ENCODE measurements around the gene CLASP1.
A peak's percentile ranks its signal among the peaks of the same experiment; 100 is the strongest.

Gene CLASP1

GRCh38 chr2:121390082-121390692, 259.1 kb downstream of the CLASP1 start:
- ChIA-PET CTCF (interaction anchor here (1.3 to 1.8 kb wide), 2 partner anchors 10 to 14 kb away, joined by 3 to 4 read pairs; no protein-coding TSS in a partner anchor), POLR2A (no interaction called here)

GRCh38 chr2:121388371-121388770, 260.9 kb downstream of the CLASP1 start:
- H3K36me3 ChIP-seq (ENCODE audit: control insufficient read depth in 4 of 4, insufficient read depth in 4 of 4, low read length in 3 of 4): peaks cover 18 to 35% (median 25%) of the 10 kb centered on the region in 4 experiments
- H3K4me3 ChIP-seq (ENCODE audit: control insufficient read depth in 1 of 7, extremely low read depth in 1 of 7, insufficient read depth in 4 of 7, low read depth in 2 of 7, low read length in 6 of 7): no peak overlapping the region
- H3K4me1 ChIP-seq (ENCODE audit: control extremely low read depth in 1 of 4, control insufficient read depth in 4 of 4, insufficient read depth in 4 of 4, low read length in 3 of 4): no peaks in the 10 kb centered on the region
- ChIA-PET CTCF (no interaction called here), POLR2A (no interaction called here)
- no peak overlapping the region for H3K27ac ChIP-seq (ENCODE audit: insufficient read depth in 1 of 2, low read depth in 1 of 2, low read length in 2 of 2, poor library complexity in 1 of 2, severe bottlenecking in 2 of 2)
- no peaks in the 10 kb centered on the region for H3K27me3 ChIP-seq (replicated peaks in 2 of 5; ENCODE audit: control insufficient read depth in 4 of 5, insufficient read depth in 5 of 5, low read length in 4 of 5)
- DNase-seq: no peak
- H3K9me3 ChIP-seq (ENCODE audit: control extremely low read depth in 1 of 5, control insufficient read depth in 4 of 5, insufficient read depth in 2 of 5, low read depth in 1 of 5, low read length in 4 of 5): no peaks in the 10 kb centered on the region
- WGBS (ENCODE audit: insufficient coverage): 100% methylated on average over 2 of the region's 5 CpGs

More at GRCh38 chr2:121390082-121390692, 259.1 kb downstream of the CLASP1 start:
- DNase-seq: no peak
- no peaks in the 10 kb centered on the region for H3K9me3 ChIP-seq (ENCODE audit: control extremely low read depth in 1 of 5, control insufficient read depth in 4 of 5, insufficient read depth in 2 of 5, low read depth in 1 of 5, low read length in 4 of 5)
- no peaks in the 10 kb centered on the region for H3K27me3 ChIP-seq (replicated peaks in 2 of 5; ENCODE audit: control insufficient read depth in 4 of 5, insufficient read depth in 5 of 5, low read length in 4 of 5)
- H3K36me3 ChIP-seq (ENCODE audit: control insufficient read depth in 4 of 4, insufficient read depth in 4 of 4, low read length in 3 of 4): peaks cover 18 to 41% (median 28%) of the 10 kb centered on the region in 4 experiments
- no peaks in the 10 kb centered on the region for H3K4me1 ChIP-seq (ENCODE audit: control extremely low read depth in 1 of 4, control insufficient read depth in 4 of 4, insufficient read depth in 4 of 4, low read length in 3 of 4)
- H3K27ac ChIP-seq (ENCODE audit: insufficient read depth in 1 of 2, low read depth in 1 of 2, low read length in 2 of 2, poor library complexity in 1 of 2, severe bottlenecking in 2 of 2): no peak overlapping the region
- H3K4me3 ChIP-seq (ENCODE audit: control insufficient read depth in 1 of 7, extremely low read depth in 1 of 7, insufficient read depth in 4 of 7, low read depth in 2 of 7, low read length in 6 of 7): no peak overlapping the region
- WGBS (ENCODE audit: insufficient coverage): 95% methylated on average over 3 of the region's 5 CpGs

- Histone ChIP-seq H3K36me3 (ENCODE audit: control insufficient read depth in 4 of 4, insufficient read depth in 4 of 4, low read length in 3 of 4) (peaks cover 20 to 41% (median 28%) of the 10 kb centered on the region in 4 experiments), H3K4me1 (ENCODE audit: control extremely low read depth in 1 of 4, control insufficient read depth in 4 of 4, insufficient read depth in 4 of 4, low read length in 3 of 4) (no peaks in the 10 kb centered on the region), H3K9me3 (ENCODE audit: control extremely low read depth in 1 of 5, control insufficient read depth in 4 of 5, insufficient read depth in 2 of 5, low read depth in 1 of 5, low read length in 4 of 5) (no peaks in the 10 kb centered on the region), H3K4me3 (ENCODE audit: control insufficient read depth in 1 of 7, extremely low read depth in 1 of 7, insufficient read depth in 4 of 7, low read depth in 2 of 7, low read length in 6 of 7) (no peak overlapping the region), H3K27ac (ENCODE audit: insufficient read depth in 1 of 2, low read depth in 1 of 2, low read length in 2 of 2, poor library complexity in 1 of 2, severe bottlenecking in 2 of 2) (no peak overlapping the region), H3K27me3 (replicated peaks in 2 of 5; ENCODE audit: control insufficient read depth in 4 of 5, insufficient read depth in 5 of 5, low read length in 4 of 5) (no peaks in the 10 kb centered on the region)
- POLR2A ChIA-PET: no interaction called here
- 100% methylated on average over 2 of the region's 5 CpGs for WGBS (ENCODE audit: insufficient coverage)
- CTCF ChIA-PET: no interaction called here
- no peak for DNase-seq
Observed at GRCh38 chr2:121387591-121388325, 261.5 kb downstream of the CLASP1 start.

GRCh38 chr2:121386707-121387106, 262.6 kb downstream of the CLASP1 start:
- Histone ChIP-seq H3K27ac (ENCODE audit: insufficient read depth in 1 of 2, low read depth in 1 of 2, low read length in 2 of 2, poor library complexity in 1 of 2, severe bottlenecking in 2 of 2) (no peak overlapping the region), H3K36me3 (ENCODE audit: control insufficient read depth in 4 of 4, insufficient read depth in 4 of 4, low read length in 3 of 4) (peaks cover 27 to 51% (median 36%) of the 10 kb centered on the region in 4 experiments), H3K4me1 (ENCODE audit: control extremely low read depth in 1 of 4, control insufficient read depth in 4 of 4, insufficient read depth in 4 of 4, low read length in 3 of 4) (no peaks in the 10 kb centered on the region), H3K9me3 (ENCODE audit: control extremely low read depth in 1 of 5, control insufficient read depth in 4 of 5, insufficient read depth in 2 of 5, low read depth in 1 of 5, low read length in 4 of 5) (no peaks in the 10 kb centered on the region), H3K4me3 (ENCODE audit: control insufficient read depth in 1 of 7, extremely low read depth in 1 of 7, insufficient read depth in 4 of 7, low read depth in 2 of 7, low read length in 6 of 7) (no peak overlapping the region), H3K27me3 (replicated peaks in 2 of 5; ENCODE audit: control insufficient read depth in 4 of 5, insufficient read depth in 5 of 5, low read length in 4 of 5) (no peaks in the 10 kb centered on the region)
- ChIA-PET CTCF (interaction anchor here (1.2 to 1.3 kb wide), 2 partner anchors 11 to 31 kb away, joined by 3 to 5 read pairs; no protein-coding TSS in a partner anchor), POLR2A (no interaction called here)
- 100% methylated on average over 1 of the region's 2 CpGs for WGBS (ENCODE audit: insufficient coverage)
- DNase-seq: no peak

- Histone ChIP-seq H3K27ac (ENCODE audit: insufficient read depth in 1 of 2, low read depth in 1 of 2, low read length in 2 of 2, poor library complexity in 1 of 2, severe bottlenecking in 2 of 2) (no peak overlapping the region), H3K9me3 (ENCODE audit: control extremely low read depth in 1 of 5, control insufficient read depth in 4 of 5, insufficient read depth in 2 of 5, low read depth in 1 of 5, low read length in 4 of 5) (no peaks in the 10 kb centered on the region), H3K36me3 (ENCODE audit: control insufficient read depth in 4 of 4, insufficient read depth in 4 of 4, low read length in 3 of 4) (peaks cover 27 to 56% (median 41%) of the 10 kb centered on the region in 4 experiments), H3K4me3 (ENCODE audit: control insufficient read depth in 1 of 7, extremely low read depth in 1 of 7, insufficient read depth in 4 of 7, low read depth in 2 of 7, low read length in 6 of 7) (no peak overlapping the region), H3K4me1 (ENCODE audit: control extremely low read depth in 1 of 4, control insufficient read depth in 4 of 4, insufficient read depth in 4 of 4, low read length in 3 of 4) (no peaks in the 10 kb centered on the region), H3K27me3 (replicated peaks in 2 of 5; ENCODE audit: control insufficient read depth in 4 of 5, insufficient read depth in 5 of 5, low read length in 4 of 5) (no peaks in the 10 kb centered on the region)
- POLR2A ChIA-PET: no interaction called here
- CTCF ChIA-PET: interaction anchor here (1.2 to 1.3 kb wide), 2 partner anchors 11 to 30 kb away, joined by 3 to 5 read pairs; no protein-coding TSS in a partner anchor
- no peak for DNase-seq
Observed at GRCh38 chr2:121386102-121386501, 263.2 kb downstream of the CLASP1 start.

- H3K4me1 ChIP-seq (ENCODE audit: control extremely low read depth in 1 of 4, control insufficient read depth in 4 of 4, insufficient read depth in 4 of 4, low read length in 3 of 4): no peaks in the 10 kb centered on the region
- ChIA-PET CTCF (no interaction called here), POLR2A (no interaction called here)
- no peaks in the 10 kb centered on the region for H3K27me3 ChIP-seq (replicated peaks in 2 of 5; ENCODE audit: control insufficient read depth in 4 of 5, insufficient read depth in 5 of 5, low read length in 4 of 5)
- 100% methylated on average over 4 of the region's 4 CpGs for WGBS (ENCODE audit: insufficient coverage)
- H3K36me3 ChIP-seq (ENCODE audit: control insufficient read depth in 4 of 4, insufficient read depth in 4 of 4, low read length in 3 of 4): peaks cover 26 to 65% (median 48%) of the 10 kb centered on the region in 4 experiments
- no peak overlapping the region for H3K4me3 ChIP-seq (ENCODE audit: control insufficient read depth in 1 of 7, extremely low read depth in 1 of 7, insufficient read depth in 4 of 7, low read depth in 2 of 7, low read length in 6 of 7)
- H3K9me3 ChIP-seq (ENCODE audit: control extremely low read depth in 1 of 5, control insufficient read depth in 4 of 5, insufficient read depth in 2 of 5, low read depth in 1 of 5, low read length in 4 of 5): no peaks in the 10 kb centered on the region
- no peak for DNase-seq
- H3K27ac ChIP-seq (ENCODE audit: insufficient read depth in 1 of 2, low read depth in 1 of 2, low read length in 2 of 2, poor library complexity in 1 of 2, severe bottlenecking in 2 of 2): no peak overlapping the region
Observed at GRCh38 chr2:121382744-121383143, 266.5 kb downstream of the CLASP1 start.

- DNase-seq: peak in 1 of 3 donors; percentile 12
- peaks cover 15 to 76% (median 46%) of the 10 kb centered on the region in 4 experiments for H3K36me3 ChIP-seq (ENCODE audit: control insufficient read depth in 4 of 4, insufficient read depth in 4 of 4, low read length in 3 of 4)
- no peaks in the 10 kb centered on the region for H3K27me3 ChIP-seq (replicated peaks in 2 of 5; ENCODE audit: control insufficient read depth in 4 of 5, insufficient read depth in 5 of 5, low read length in 4 of 5)
- ChIA-PET CTCF (interaction anchor here (1.2 kb wide), 1 partner anchor 22 kb away, joined by 3 read pairs; no protein-coding TSS in a partner anchor), POLR2A (no interaction called here)
- H3K9me3 ChIP-seq (ENCODE audit: control extremely low read depth in 1 of 5, control insufficient read depth in 4 of 5, insufficient read depth in 2 of 5, low read depth in 1 of 5, low read length in 4 of 5): peaks cover 0 to 8% (median 0%) of the 10 kb centered on the region in 5 experiments
- H3K4me1 ChIP-seq (ENCODE audit: control extremely low read depth in 1 of 4, control insufficient read depth in 4 of 4, insufficient read depth in 4 of 4, low read length in 3 of 4): no peaks in the 10 kb centered on the region
- H3K27ac ChIP-seq (ENCODE audit: insufficient read depth in 1 of 2, low read depth in 1 of 2, low read length in 2 of 2, poor library complexity in 1 of 2, severe bottlenecking in 2 of 2): no peak overlapping the region
- 100% methylated on average over 1 of the region's 5 CpGs for WGBS (ENCODE audit: insufficient coverage)
- no peak overlapping the region for H3K4me3 ChIP-seq (ENCODE audit: control insufficient read depth in 1 of 7, extremely low read depth in 1 of 7, insufficient read depth in 4 of 7, low read depth in 2 of 7, low read length in 6 of 7)
Observed at GRCh38 chr2:121377646-121378045, 271.6 kb downstream of the CLASP1 start.
